K562 (cell line): ENCODE data around the gene AGPAT1. TPM values are rescaled to one million over a fixed set of nuclear protein-coding genes. Genes with fewer than 3 reads are reported as not detected.

Experiments
- CEBPG ChIP-seq, 3 experiments: fragments of 200-800 bp in 1 of 3; sonication (Bioruptor generic) in 1 of 3; sonication (generic) in 1 of 3; formaldehyde crosslinking in 1 of 3; IDR thresholded peaks in 2 of 3; conservative IDR thresholded peaks in 1 of 3; 2 replicates each; pipeline versions ENCODE4 v1.6.1 to v1.8.0; 2016 to 2022; ENCODE audit warnings: missing compliant biosample characterization in 2 of 3, missing genetic modification characterization in 2 of 3, mild to moderate bottlenecking in 1 of 3, missing genetic modification reagents in 1 of 3
- EHMT2 ChIP-seq: fragments of 450-650 bp; IDR thresholded peaks from 2 replicates; pipeline ENCODE4 v1.6.1; 2018; ENCODE audit warnings: antibody characterized with exemption
- KLF16 ChIP-seq: IDR thresholded peaks from 2 replicates; pipeline ENCODE4 v1.6.1; 2016; ENCODE audit warnings: antibody characterized with exemption
- PBX2 ChIP-seq, 2 experiments: IDR thresholded peaks in 1 of 2; conservative IDR thresholded peaks in 1 of 2; 2 replicates each; pipeline ENCODE4 v1.6.1; 2016; ENCODE audit warnings: low read depth in 2 of 2, mild to moderate bottlenecking in 1 of 2, missing compliant biosample characterization in 1 of 2, missing genetic modification characterization in 1 of 2, moderate library complexity in 1 of 2
- RBM22 ChIP-seq: fragments of 200-400 bp; formaldehyde crosslinking; IDR thresholded peaks from 2 replicates; pipeline ENCODE4 v1.6.1; 2018; ENCODE audit warnings: low read length, low read depth; ENCODE audit not compliant: poor library complexity, severe bottlenecking
- SIRT6 ChIP-seq: IDR thresholded peaks from one replicate; pipeline ENCODE4 v1.6.1; 2012; ENCODE audit warnings: low read depth, mild to moderate bottlenecking, control low read depth, inconsistent platforms, low read length, moderate library complexity
- TSC22D4 ChIP-seq: fragments of 450-650 bp; IDR thresholded peaks from 2 replicates; pipeline ENCODE4 v1.6.1; 2016; ENCODE audit warnings: missing genetic modification characterization, missing biosample characterization, control low read depth
- UBTF ChIP-seq, 2 experiments: IDR thresholded peaks; 2 replicates each; pipeline ENCODE4 v1.6.1; 2012; ENCODE audit warnings: improper control_type of control experiment in 2 of 2, low read depth in 2 of 2, low read length in 2 of 2, borderline replicate concordance in 1 of 2
- ZFPM2 ChIP-seq: fragments of 250-450 bp; sonication (Bioruptor Pico); IDR thresholded peaks from 2 replicates; pipeline ENCODE4 v1.5.1; 2022; ENCODE audit warnings: mild to moderate bottlenecking
- ZNF347 ChIP-seq: fragments of 450-650 bp; formaldehyde crosslinking; IDR thresholded peaks from 2 replicates; pipeline ENCODE4 v1.4.0; 2020; ENCODE audit warnings: low read depth, mild to moderate bottlenecking, moderate library complexity
- polyA plus RNA-seq, 8 experiments: library from polyadenylated mRNA; depleted of rRNA in 4 of 8; stranded (reverse) in 5 of 8; unstranded in 3 of 8; fragments of >200 nt; fragmentation: Nextera tagmentation in 2 of 8; fragmentation: Illumina TruSeq in 1 of 8; extraction: Ambion mirVana in 2 of 8; extraction: Trizol in 1 of 8; gene quantifications; 2 replicates each; pipeline versions ENCODE4 v1.2.1 to v1.2.3, GENCODE V29; 2011 to 2014; ENCODE audit warnings: inconsistent platforms in 1 of 8, missing spikeins in 1 of 8
- total RNA-seq, 7 experiments: library from RNA; depleted of rRNA in 6 of 7; stranded (reverse); fragments of >200 nt in 6 of 7; fragmentation: Illumina TruSeq in 2 of 7; extraction: Trizol in 2 of 7; gene quantifications; 2 replicates each; pipeline versions ENCODE4 v1.2.1 to v1.2.3, GENCODE V29; 2011 to 2021; ENCODE audit warnings: low replicate concordance in 1 of 7
- TF ChIP-seq, protein P1 (sequence below), 2 experiments: fragments of 450-650 bp; IDR thresholded peaks; 2 replicates each; pipeline ENCODE4 v1.6.1; 2018; ENCODE audit warnings: mild to moderate bottlenecking in 2 of 2, low read depth in 1 of 2; ENCODE audit not compliant: partially characterized antibody in 2 of 2
- TF ChIP-seq, protein P2 (sequence below), 2 experiments: fragments of 450-650 bp; IDR thresholded peaks; 2 replicates each; pipeline ENCODE4 v1.6.1; 2016

Gene AGPAT1
- total and polyA plus RNA-seq, 9 of the 15 experiments (the other 6 are each of a cell fraction or from before 2014, with no cell fraction given), result 37.9 to 176 (median 69.4) TPM

GRCh38 chr6:32168807-32169591, 6.9 kb downstream of the AGPAT1 start (continued):
- TF ChIP-seq, protein P1, sequence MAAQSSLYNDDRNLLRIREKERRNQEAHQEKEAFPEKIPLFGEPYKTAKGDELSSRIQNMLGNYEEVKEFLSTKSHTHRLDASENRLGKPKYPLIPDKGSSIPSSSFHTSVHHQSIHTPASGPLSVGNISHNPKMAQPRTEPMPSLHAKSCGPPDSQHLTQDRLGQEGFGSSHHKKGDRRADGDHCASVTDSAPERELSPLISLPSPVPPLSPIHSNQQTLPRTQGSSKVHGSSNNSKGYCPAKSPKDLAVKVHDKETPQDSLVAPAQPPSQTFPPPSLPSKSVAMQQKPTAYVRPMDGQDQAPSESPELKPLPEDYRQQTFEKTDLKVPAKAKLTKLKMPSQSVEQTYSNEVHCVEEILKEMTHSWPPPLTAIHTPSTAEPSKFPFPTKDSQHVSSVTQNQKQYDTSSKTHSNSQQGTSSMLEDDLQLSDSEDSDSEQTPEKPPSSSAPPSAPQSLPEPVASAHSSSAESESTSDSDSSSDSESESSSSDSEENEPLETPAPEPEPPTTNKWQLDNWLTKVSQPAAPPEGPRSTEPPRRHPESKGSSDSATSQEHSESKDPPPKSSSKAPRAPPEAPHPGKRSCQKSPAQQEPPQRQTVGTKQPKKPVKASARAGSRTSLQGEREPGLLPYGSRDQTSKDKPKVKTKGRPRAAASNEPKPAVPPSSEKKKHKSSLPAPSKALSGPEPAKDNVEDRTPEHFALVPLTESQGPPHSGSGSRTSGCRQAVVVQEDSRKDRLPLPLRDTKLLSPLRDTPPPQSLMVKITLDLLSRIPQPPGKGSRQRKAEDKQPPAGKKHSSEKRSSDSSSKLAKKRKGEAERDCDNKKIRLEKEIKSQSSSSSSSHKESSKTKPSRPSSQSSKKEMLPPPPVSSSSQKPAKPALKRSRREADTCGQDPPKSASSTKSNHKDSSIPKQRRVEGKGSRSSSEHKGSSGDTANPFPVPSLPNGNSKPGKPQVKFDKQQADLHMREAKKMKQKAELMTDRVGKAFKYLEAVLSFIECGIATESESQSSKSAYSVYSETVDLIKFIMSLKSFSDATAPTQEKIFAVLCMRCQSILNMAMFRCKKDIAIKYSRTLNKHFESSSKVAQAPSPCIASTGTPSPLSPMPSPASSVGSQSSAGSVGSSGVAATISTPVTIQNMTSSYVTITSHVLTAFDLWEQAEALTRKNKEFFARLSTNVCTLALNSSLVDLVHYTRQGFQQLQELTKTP (IDR thresholded peaks at IDR 0.05; ENCODE audit: low read depth in 1 of 2, partially characterized antibody in 2 of 2), result no peak
- 0 out of 2 replicates have a peak, but pooled peaks have one; percentile 18 for TF ChIP-seq ZNF347 (CRISPR knock-in tag)
- TF ChIP-seq KLF16, result peak; percentile 12; the same call in 1 of the 2 replicates
- TF ChIP-seq RBM22, result no peak
- no peak for TF ChIP-seq ZFPM2 (CRISPR knock-in tag)
- TF ChIP-seq SIRT6, result no peak
- no peak for TF ChIP-seq CEBPG (CRISPR knock-in tag; IDR thresholded peaks at IDR 0.05)
- TF ChIP-seq CEBPG (tag; conservative IDR thresholded peaks at IDR 0.05 in 1 of 2, IDR thresholded peaks at IDR 0.05 in 1 of 2), result no peak
- TF ChIP-seq UBTF (IDR thresholded peaks at IDR 0.05; ENCODE audit: borderline replicate concordance in 1 of 2, low read depth in 2 of 2, low read length in 2 of 2), result no peak
- TF ChIP-seq TSC22D4 (tag), result no peak
- TF ChIP-seq, protein P2, sequence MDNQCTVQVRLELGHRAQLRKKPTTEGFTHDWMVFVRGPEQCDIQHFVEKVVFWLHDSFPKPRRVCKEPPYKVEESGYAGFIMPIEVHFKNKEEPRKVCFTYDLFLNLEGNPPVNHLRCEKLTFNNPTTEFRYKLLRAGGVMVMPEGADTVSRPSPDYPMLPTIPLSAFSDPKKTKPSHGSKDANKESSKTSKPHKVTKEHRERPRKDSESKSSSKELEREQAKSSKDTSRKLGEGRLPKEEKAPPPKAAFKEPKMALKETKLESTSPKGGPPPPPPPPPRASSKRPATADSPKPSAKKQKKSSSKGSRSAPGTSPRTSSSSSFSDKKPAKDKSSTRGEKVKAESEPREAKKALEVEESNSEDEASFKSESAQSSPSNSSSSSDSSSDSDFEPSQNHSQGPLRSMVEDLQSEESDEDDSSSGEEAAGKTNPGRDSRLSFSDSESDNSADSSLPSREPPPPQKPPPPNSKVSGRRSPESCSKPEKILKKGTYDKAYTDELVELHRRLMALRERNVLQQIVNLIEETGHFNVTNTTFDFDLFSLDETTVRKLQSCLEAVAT (IDR thresholded peaks at IDR 0.05), result peak in 1 of 2 experiments; percentile 63; a peak in 3 of 4 replicates
- TF ChIP-seq EHMT2, result peak; percentile 87
- TF ChIP-seq PBX2 (CRISPR knock-in tag; IDR thresholded peaks at IDR 0.05; ENCODE audit: low read depth), result no peak
- TF ChIP-seq PBX2 (tag; conservative IDR thresholded peaks at IDR 0.05; ENCODE audit: low read depth), result no peak
